Caki2 (cell line): Measurements from ENCODE around the gene STH. TPM values are rescaled to one million over a fixed set of nuclear protein-coding genes. Genes with fewer than 3 reads are reported as not detected.

ENCODE experiments used
- DNase-seq: peaks from one replicate; pipeline ENCODE4 v3.0.0-alpha.2; 2015; ENCODE audit warnings: low read depth
- in situ Hi-C: cut with HindIII; loops from 2 replicates; pipeline ENCODE4 v1.10.0; 2016; ENCODE audit warnings: low sequenced_read_pairs, low pct_unique_long_range_greater_than_20kb, mixed read lengths
- total RNA-seq: library from RNA; depleted of rRNA; stranded (reverse); fragments of >200 nt; shearing (Covaris generic); gene quantifications from 2 replicates; pipeline ENCODE4 v1.2.3, GENCODE V29; 2014; ENCODE audit warnings: low replicate concordance

STH gene
- total RNA-seq, 1 experiment from 2014 or later, result 1.0 TPM

- in situ Hi-C loops, result no loop called here
- DNase-seq, result no peak
Measured at GRCh38 chr17:45964634-45965033, 34.4 kb upstream of the STH start.

GRCh38 chr17:45965812-45966211, 33.2 kb upstream of the STH start:
- DNase-seq, result no peak
- in situ Hi-C loops, result no loop called here

GRCh38 chr17:45966606-45967280, 32.3 kb upstream of the STH start:
- no peak for DNase-seq
- in situ Hi-C loops, result no loop called here

GRCh38 chr17:45967378-45967777, 31.7 kb upstream of the STH start:
- in situ Hi-C loops, result no loop called here
- DNase-seq, result no peak

- in situ Hi-C loops, result no loop called here
- DNase-seq, result no peak
Measured at GRCh38 chr17:45968732-45969131, 30.3 kb upstream of the STH start.

GRCh38 chr17:45969726-45970125, 29.3 kb upstream of the STH start:
- in situ Hi-C loops, result no loop called here
- no peak for DNase-seq

- no peak for DNase-seq
- in situ Hi-C loops, result no loop called here
Measured at GRCh38 chr17:45970659-45971058, 28.4 kb upstream of the STH start.

- in situ Hi-C loops, result no loop called here
- no peak for DNase-seq
Measured at GRCh38 chr17:45971698-45972141, 27.3 kb upstream of the STH start.

GRCh38 chr17:45972531-45972930, 26.5 kb upstream of the STH start:
- in situ Hi-C loops, result no loop called here
- DNase-seq, result no peak

GRCh38 chr17:45973099-45973780, 25.8 kb upstream of the STH start:
- in situ Hi-C loops, result no loop called here
- DNase-seq, result no peak

GRCh38 chr17:45973946-45974859, 24.8 kb upstream of the STH start:
- in situ Hi-C loops, result no loop called here

GRCh38 chr17:45974916-45975630, 24.0 kb upstream of the STH start:
- no peak for DNase-seq
- in situ Hi-C loops, result no loop called here

More at GRCh38 chr17:45973946-45974859, 24.8 kb upstream of the STH start:
- no peak for DNase-seq

GRCh38 chr17:45975640-45976295, 23.3 kb upstream of the STH start:
- in situ Hi-C loops, result no loop called here
- no peak for DNase-seq

GRCh38 chr17:45976391-45976754, 22.7 kb upstream of the STH start:
- DNase-seq, result no peak
- in situ Hi-C loops, result no loop called here

- no peak for DNase-seq
- in situ Hi-C loops, result no loop called here
Measured at GRCh38 chr17:45976755-45977505, 22.1 kb upstream of the STH start.

- no peak for DNase-seq
- in situ Hi-C loops, result no loop called here
Measured at GRCh38 chr17:45977506-45977824, 21.6 kb upstream of the STH start.

GRCh38 chr17:45977976-45978626, 20.9 kb upstream of the STH start:
- in situ Hi-C loops, result no loop called here
- no peak for DNase-seq
